ENCODE results near the gene E2F2.

E2F2 gene

GRCh38 chr1:23478896-23479665, 52.0 kb downstream of the E2F2 start:
- Histone ChIP-seq H3K27ac (ENCODE audit: low read depth, low read length, poor library complexity, severe bottlenecking) (no peak overlapping the region), H3K4me1 (ENCODE audit: insufficient read depth, low read length, severe bottlenecking) (peaks cover 13% of the 10 kb centered on the region), H3K4me2 (ENCODE audit: low read length) (no peak overlapping the region), H3K9ac (ENCODE audit: low read length) (no peak overlapping the region), H3F3A (ENCODE audit: insufficient read depth, low read length) (no peaks in the 10 kb centered on the region), H3K79me2 (ENCODE audit: insufficient read depth, low read length) (no peaks in the 10 kb centered on the region), H3K27me3 (ENCODE audit: insufficient read depth, low read length) (no peaks in the 10 kb centered on the region; the same call in 1 of the 2 replicates), H3K4me3 (ENCODE audit: low read depth, low read length, poor library complexity, severe bottlenecking) (no peak overlapping the region), H4K20me1 (ENCODE audit: insufficient read depth, low read length) (no peaks in the 10 kb centered on the region), H2AFZ (ENCODE audit: low read length) (no peak overlapping the region), H3K9me3 (ENCODE audit: low read length) (no peaks in the 10 kb centered on the region), H3K36me3 (ENCODE audit: insufficient read depth, low read length) (no peaks in the 10 kb centered on the region), H3K9me2 (ENCODE audit: low read depth, low read length) (no peaks in the 10 kb centered on the region)
- TF ChIP-seq CTCF (IDR thresholded peaks at IDR 0.05; ENCODE audit: low read length) (no peak), EZH2 (IDR thresholded peaks at IDR 0.05; ENCODE audit: borderline replicate concordance, low read length) (no peak)

- H3K9me2 ChIP-seq (ENCODE audit: low read depth, low read length): no peaks in the 10 kb centered on the region
- H3F3A ChIP-seq (ENCODE audit: insufficient read depth, low read length): no peaks in the 10 kb centered on the region
- H2AFZ ChIP-seq (ENCODE audit: low read length): no peak overlapping the region
- H3K4me2 ChIP-seq (ENCODE audit: low read length): no peak overlapping the region
- no peak overlapping the region for H3K4me3 ChIP-seq (ENCODE audit: low read depth, low read length, poor library complexity, severe bottlenecking)
- H3K4me1 ChIP-seq (ENCODE audit: insufficient read depth, low read length, severe bottlenecking): peaks cover 7% of the 10 kb centered on the region
- H3K36me3 ChIP-seq (ENCODE audit: insufficient read depth, low read length): no peaks in the 10 kb centered on the region
- no peaks in the 10 kb centered on the region for H3K79me2 ChIP-seq (ENCODE audit: insufficient read depth, low read length)
- no peaks in the 10 kb centered on the region; the same call in 1 of the 2 replicates for H3K27me3 ChIP-seq (ENCODE audit: insufficient read depth, low read length)
- no peaks in the 10 kb centered on the region for H4K20me1 ChIP-seq (ENCODE audit: insufficient read depth, low read length)
- H3K27ac ChIP-seq (ENCODE audit: low read depth, low read length, poor library complexity, severe bottlenecking): no peak overlapping the region
- TF ChIP-seq EZH2 (IDR thresholded peaks at IDR 0.05; ENCODE audit: borderline replicate concordance, low read length) (no peak), CTCF (IDR thresholded peaks at IDR 0.05; ENCODE audit: low read length) (no peak)
- no peaks in the 10 kb centered on the region for H3K9me3 ChIP-seq (ENCODE audit: low read length)
- no peak overlapping the region for H3K9ac ChIP-seq (ENCODE audit: low read length)
Observed at GRCh38 chr1:23477359-23478144, 53.5 kb downstream of the E2F2 start.

- H2AFZ ChIP-seq (ENCODE audit: low read length): no peak overlapping the region
- H3K4me1 ChIP-seq (ENCODE audit: insufficient read depth, low read length, severe bottlenecking): peaks cover 5% of the 10 kb centered on the region
- no peaks in the 10 kb centered on the region; the same call in 1 of the 2 replicates for H3K27me3 ChIP-seq (ENCODE audit: insufficient read depth, low read length)
- H3F3A ChIP-seq (ENCODE audit: insufficient read depth, low read length): no peaks in the 10 kb centered on the region
- no peaks in the 10 kb centered on the region for H3K36me3 ChIP-seq (ENCODE audit: insufficient read depth, low read length)
- H3K27ac ChIP-seq (ENCODE audit: low read depth, low read length, poor library complexity, severe bottlenecking): no peak overlapping the region
- H3K9me3 ChIP-seq (ENCODE audit: low read length): no peaks in the 10 kb centered on the region
- H3K4me3 ChIP-seq (ENCODE audit: low read depth, low read length, poor library complexity, severe bottlenecking): no peak overlapping the region
- TF ChIP-seq CTCF (IDR thresholded peaks at IDR 0.05; ENCODE audit: low read length): no peak
- TF ChIP-seq EZH2 (IDR thresholded peaks at IDR 0.05; ENCODE audit: borderline replicate concordance, low read length): no peak
- no peak overlapping the region for H3K4me2 ChIP-seq (ENCODE audit: low read length)
- H3K9me2 ChIP-seq (ENCODE audit: low read depth, low read length): no peaks in the 10 kb centered on the region
- no peak overlapping the region for H3K9ac ChIP-seq (ENCODE audit: low read length)
- no peaks in the 10 kb centered on the region for H4K20me1 ChIP-seq (ENCODE audit: insufficient read depth, low read length)
- H3K79me2 ChIP-seq (ENCODE audit: insufficient read depth, low read length): no peaks in the 10 kb centered on the region
Observed at GRCh38 chr1:23475641-23476040, 55.4 kb downstream of the E2F2 start.
